ENCODE results near the gene CCDC134.

Gene CCDC134

GRCh38 chr22:41775976-41776375 lies 24.5 kb upstream of the CCDC134 start:
- in situ Hi-C loops (cut with MboI; ENCODE audit: low sequenced_read_pairs, unreplicated experiment): no loop called here
- TF ChIP-seq CTCF (IDR thresholded peaks at IDR 0.05; ENCODE audit: borderline replicate concordance, control extremely low read depth, extremely low read depth, insufficient read depth, missing control alignments): no peak
- no peak for DNase-seq (ENCODE audit: low spot score)

GRCh38 chr22:41776381-41776780 lies 24.1 kb upstream of the CCDC134 start:
- no peak for TF ChIP-seq CTCF (IDR thresholded peaks at IDR 0.05; ENCODE audit: borderline replicate concordance, control extremely low read depth, extremely low read depth, insufficient read depth, missing control alignments)
- in situ Hi-C loops (cut with MboI; ENCODE audit: low sequenced_read_pairs, unreplicated experiment): no loop called here
- DNase-seq (ENCODE audit: low spot score): no peak

- no peak for DNase-seq (ENCODE audit: low spot score)
- no peak for TF ChIP-seq CTCF (IDR thresholded peaks at IDR 0.05; ENCODE audit: borderline replicate concordance, control extremely low read depth, extremely low read depth, insufficient read depth, missing control alignments)
- in situ Hi-C loops (cut with MboI; ENCODE audit: low sequenced_read_pairs, unreplicated experiment): no loop called here
Measured at GRCh38 chr22:41777749-41778425, 22.6 kb upstream of the CCDC134 start.

GRCh38 chr22:41779929-41780505 lies 20.5 kb upstream of the CCDC134 start:
- no peak for TF ChIP-seq CTCF (IDR thresholded peaks at IDR 0.05; ENCODE audit: borderline replicate concordance, control extremely low read depth, extremely low read depth, insufficient read depth, missing control alignments)
- DNase-seq (ENCODE audit: low spot score): no peak
- in situ Hi-C loops (cut with MboI; ENCODE audit: low sequenced_read_pairs, unreplicated experiment): no loop called here

GRCh38 chr22:41780746-41781505 lies 19.6 kb upstream of the CCDC134 start:
- DNase-seq (ENCODE audit: low spot score): peak; percentile 88
- in situ Hi-C loops (cut with MboI; ENCODE audit: low sequenced_read_pairs, unreplicated experiment): no loop called here
- no peak for TF ChIP-seq CTCF (IDR thresholded peaks at IDR 0.05; ENCODE audit: borderline replicate concordance, control extremely low read depth, extremely low read depth, insufficient read depth, missing control alignments)

GRCh38 chr22:41781507-41781906 lies 19.0 kb upstream of the CCDC134 start:
- no peak for DNase-seq (ENCODE audit: low spot score)
- in situ Hi-C loops (cut with MboI; ENCODE audit: low sequenced_read_pairs, unreplicated experiment): no loop called here
- no peak for TF ChIP-seq CTCF (IDR thresholded peaks at IDR 0.05; ENCODE audit: borderline replicate concordance, control extremely low read depth, extremely low read depth, insufficient read depth, missing control alignments)

Data from GM13976 (cell line).